HG03064 (cell line): ENCODE results near the gene CFAP65.

Experiments
- ATAC-seq: cut with Tn5 transposase; IDR thresholded peaks from one replicate; pipeline ENCODE4 v1.9.1; 2021; ENCODE audit warnings: low read depth; ENCODE audit not compliant: unreplicated experiment

The CFAP65 gene

GRCh38 chr2:218980735-218981389, 60.5 kb downstream of the CFAP65 start:
- no peak for ATAC-seq

GRCh38 chr2:218979846-218980734, 61.2 kb downstream of the CFAP65 start:
- peak; percentile 90 for ATAC-seq

DNA sequence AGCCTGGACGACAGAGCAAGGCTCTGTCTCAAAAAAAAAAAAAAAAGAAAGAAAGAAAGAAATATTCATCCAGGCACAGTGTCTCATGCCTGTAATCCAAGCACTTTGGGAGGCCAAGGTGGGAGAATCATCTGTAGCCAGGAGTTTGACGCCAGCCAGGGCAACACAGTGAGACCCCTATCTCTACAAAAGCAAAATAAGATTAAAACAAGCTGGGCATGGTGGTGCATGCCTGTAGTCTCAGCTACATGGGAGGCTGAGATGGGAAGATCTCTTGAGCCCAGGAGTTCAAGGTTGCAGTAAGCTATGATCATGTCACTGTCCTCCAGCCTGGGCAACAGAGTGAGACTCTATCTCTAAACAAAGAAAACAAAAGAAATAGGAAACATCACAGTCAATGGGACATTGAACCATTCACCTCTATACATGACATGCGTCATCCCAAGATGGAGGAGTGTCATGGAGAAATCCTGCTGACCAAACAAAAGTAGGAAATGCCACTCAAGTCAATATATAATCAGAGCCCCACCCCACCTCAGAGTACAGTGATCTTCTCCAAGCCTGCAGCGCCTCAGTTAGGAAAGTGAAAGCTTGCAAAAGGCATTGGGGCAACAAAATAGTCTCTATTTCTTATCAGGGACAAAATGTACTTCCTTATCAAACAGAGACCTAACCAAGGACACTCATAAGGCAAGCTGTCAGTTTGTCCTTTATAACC, 66.1 kb downstream of the CFAP65 start:
- ATAC-seq: no peak

DNA sequence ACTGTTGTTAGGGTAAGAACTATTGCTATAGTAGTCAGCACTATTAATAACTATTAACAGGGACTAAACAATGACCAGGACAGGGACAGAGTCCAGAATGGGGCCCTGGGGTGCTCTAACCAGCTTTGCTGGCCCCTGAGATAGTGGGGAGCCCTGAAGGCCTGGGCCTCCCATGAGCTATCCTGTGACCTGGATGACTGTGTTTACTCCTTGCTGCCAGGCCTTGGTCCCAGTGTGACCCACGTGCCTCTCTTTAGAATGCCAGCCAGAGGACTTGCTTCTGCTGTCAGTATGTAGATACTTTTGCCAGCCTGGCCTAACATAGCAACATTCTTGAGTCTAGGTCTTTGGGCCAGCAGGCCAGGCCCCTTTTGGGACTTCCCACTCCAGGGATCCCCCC, 70.4 kb downstream of the CFAP65 start:
- ATAC-seq: no peak

DNA sequence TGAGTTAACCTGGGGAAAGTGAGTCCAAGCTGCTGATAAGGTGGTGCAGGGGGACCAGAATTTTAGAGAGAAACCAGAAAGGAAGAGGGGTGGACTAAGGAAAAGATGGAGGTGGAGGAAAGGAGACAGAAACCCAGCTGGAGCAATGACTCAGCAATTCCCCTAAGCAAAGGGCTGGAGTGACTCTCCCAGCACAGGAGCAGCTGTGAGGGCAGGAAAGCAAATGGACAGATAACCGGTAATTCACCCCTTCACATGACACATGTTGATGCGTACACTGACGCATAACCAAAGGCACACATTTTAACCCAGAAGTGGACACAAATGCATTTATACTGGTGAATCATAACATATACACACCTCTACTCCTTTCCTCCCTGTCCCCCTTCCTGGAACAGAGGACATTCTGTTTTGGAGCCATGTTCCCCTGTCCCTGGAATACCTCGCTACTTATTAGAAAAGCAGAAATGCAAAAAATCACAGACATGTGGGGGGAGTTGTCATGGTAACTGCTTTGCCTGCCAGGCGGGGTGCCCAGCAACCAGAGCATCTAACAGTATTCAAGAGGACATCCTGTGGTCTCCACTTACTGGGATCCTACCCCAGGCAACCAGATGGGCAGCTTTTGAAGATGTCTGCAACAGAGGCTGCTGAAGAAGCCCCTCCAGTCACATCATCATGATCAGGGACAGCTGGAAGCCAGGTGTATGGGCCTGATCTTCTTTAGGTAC, 77.1 kb downstream of the CFAP65 start:
- no peak for ATAC-seq

DNA sequence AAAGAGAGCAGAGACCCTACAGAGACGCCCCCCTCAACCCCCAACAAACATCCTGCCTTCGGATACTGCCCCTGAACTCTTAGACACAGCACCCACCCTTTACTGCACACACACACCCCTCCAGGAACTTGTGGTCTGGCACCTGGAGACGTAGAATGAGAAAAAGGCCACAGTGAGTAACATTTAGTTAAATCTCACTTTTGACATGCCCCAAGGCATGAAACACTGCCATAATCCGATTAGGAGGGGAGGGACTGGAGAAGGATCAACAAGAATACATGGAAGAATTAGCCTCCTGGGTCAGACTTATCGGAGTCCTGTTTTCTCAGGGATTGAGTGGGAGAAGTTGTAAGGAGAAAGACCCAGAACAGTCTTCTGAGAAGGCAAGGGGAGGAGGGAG, 77.7 kb downstream of the CFAP65 start:
- no peak for ATAC-seq

- ATAC-seq: no peak
Observed at GRCh38 chr2:218962859-218963492, 78.3 kb downstream of the CFAP65 start.

- no peak for ATAC-seq
Observed at GRCh38 chr2:218961651-218962570, 79.4 kb downstream of the CFAP65 start.

GRCh38 chr2:218961229-218961628, 80.1 kb downstream of the CFAP65 start:
- no peak for ATAC-seq

DNA sequence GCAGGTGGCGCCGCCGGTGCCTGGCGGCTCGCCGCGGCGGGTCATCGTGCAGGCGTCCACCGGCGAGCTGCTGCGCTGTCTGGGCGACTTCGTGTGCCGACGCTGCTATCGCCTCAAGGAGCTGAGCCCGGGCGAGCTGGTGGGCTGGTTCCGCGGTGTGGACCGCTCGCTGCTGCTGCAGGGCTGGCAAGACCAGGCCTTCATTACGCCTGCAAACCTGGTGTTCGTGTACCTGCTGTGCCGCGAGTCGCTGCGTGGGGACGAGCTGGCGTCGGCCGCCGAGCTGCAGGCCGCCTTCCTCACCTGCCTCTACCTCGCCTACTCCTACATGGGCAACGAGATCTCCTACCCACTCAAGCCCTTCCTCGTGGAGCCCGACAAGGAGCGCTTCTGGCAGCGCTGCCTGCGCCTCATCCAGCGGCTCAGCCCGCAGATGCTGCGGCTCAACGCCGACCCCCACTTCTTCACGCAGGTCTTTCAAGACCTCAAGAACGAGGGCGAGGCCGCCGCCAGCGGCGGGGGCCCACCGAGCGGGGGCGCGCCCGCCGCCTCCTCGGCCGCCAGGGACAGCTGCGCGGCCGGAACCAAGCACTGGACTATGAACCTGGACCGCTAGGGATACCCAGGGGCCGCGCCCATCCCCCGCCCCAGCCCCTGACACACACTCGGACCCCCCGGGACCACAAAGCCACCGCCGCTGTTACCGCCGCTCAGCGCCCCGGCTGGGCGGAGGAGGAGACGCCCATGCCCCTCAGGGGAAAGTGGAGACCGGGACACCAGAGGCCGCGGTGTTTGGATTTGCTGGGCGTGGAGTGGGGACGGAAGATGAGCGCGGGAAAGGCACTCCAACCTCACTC, 80.8 kb downstream of the CFAP65 start:
- no peak for ATAC-seq

GRCh38 chr2:218959761-218960308, 81.5 kb downstream of the CFAP65 start:
- no peak for ATAC-seq

DNA sequence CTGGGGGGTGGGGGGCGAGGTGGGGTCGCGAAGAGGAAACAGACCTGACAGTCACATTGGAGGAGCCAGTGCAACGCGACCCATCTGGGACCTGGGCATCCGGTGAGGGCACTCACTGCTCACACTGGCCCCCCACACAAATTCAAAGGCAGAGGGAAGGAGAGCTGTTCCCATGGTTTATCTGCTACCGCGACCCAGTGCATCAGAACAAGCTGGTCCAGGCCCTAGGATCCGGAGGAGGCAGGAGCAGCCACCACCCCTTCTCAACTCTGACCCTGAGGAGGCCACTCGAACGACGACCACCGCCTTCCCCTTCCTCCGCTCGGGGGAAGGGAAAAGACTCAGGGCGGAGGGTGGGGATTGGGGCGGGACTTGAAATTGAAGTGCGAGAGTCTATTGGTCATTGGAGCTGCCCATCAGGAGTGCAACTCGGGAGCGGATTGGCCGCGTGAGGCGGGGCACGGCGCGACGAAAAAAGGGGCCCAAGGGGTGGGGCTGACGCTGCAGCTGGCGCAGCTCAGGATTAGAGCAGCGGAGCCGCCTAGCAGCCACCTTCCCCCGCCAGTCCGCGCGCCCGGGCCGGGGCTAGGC, 82.1 kb downstream of the CFAP65 start, which contains the start of gene CDK5R2:
Gene CDK5R2, plus strand, starts transcription at position 526 of the 591 bp plus-strand sequence. CDS start 155 bp downstream, outside the sequence.
- peak; percentile 94 for ATAC-seq

- ATAC-seq: no peak
Observed at GRCh38 chr2:218958276-218958675, 83.0 kb downstream of the CFAP65 start.

GRCh38 chr2:218957671-218958070, 83.6 kb downstream of the CFAP65 start:
- no peak for ATAC-seq

GRCh38 chr2:218956039-218956438, 85.3 kb downstream of the CFAP65 start:
- ATAC-seq: no peak

- ATAC-seq: no peak
Observed at GRCh38 chr2:218954541-218955300, 86.6 kb downstream of the CFAP65 start.
